Measurements from ENCODE around the gene PERCC1. TPM values are rescaled to one million over a fixed set of nuclear protein-coding genes. Genes with fewer than 3 reads are reported as not detected.

PERCC1 gene
- total RNA-seq, 4 donors from 2014 or later: 0.67 to 1.7 (median 1.6) TPM; not detected in 1

DNA sequence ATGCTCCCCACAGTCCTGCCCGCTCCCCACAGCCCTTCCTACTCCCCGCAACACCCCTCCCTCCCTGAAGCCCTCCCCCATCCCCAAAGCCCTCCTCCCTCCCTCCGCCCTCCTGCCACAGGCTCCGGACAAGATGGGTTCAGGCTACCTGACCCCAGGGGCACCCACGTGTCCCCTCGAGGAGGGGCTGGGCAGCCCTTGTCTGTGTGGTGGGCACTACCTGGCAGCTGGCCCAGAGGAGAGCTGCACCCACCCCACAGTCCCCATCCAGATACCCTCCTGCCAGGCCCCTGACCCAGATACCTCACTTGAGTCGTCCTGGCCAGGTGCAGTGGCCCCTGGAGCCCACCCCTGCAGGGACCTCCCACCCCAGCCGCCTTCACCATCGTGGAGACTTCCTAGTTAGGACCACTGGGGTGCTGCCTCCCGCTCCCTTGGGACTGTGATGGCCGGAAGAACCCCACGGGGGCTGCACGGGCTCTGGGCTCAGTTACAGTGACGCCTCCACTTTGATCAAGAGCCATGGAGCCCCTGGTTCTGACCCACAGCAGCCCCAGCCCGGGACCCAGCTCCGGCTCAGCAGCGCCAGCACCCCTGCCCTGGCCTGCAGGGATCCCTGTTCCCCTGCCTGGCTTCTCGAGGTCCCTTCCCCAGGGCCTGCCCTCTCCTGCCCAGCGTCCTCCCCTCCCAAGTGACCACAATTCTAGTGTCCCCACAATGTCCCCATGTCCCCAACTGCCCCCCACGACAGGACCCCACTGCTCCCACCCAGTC is 806 bp downstream of the PERCC1 start:
- peaks cover 16 to 28% of the 10 kb centered on the region in 2 donors for H3K4me1 ChIP-seq
- no peak for TF ChIP-seq POLR2A (IDR thresholded peaks at IDR 0.05)
- TF ChIP-seq, protein P1, sequence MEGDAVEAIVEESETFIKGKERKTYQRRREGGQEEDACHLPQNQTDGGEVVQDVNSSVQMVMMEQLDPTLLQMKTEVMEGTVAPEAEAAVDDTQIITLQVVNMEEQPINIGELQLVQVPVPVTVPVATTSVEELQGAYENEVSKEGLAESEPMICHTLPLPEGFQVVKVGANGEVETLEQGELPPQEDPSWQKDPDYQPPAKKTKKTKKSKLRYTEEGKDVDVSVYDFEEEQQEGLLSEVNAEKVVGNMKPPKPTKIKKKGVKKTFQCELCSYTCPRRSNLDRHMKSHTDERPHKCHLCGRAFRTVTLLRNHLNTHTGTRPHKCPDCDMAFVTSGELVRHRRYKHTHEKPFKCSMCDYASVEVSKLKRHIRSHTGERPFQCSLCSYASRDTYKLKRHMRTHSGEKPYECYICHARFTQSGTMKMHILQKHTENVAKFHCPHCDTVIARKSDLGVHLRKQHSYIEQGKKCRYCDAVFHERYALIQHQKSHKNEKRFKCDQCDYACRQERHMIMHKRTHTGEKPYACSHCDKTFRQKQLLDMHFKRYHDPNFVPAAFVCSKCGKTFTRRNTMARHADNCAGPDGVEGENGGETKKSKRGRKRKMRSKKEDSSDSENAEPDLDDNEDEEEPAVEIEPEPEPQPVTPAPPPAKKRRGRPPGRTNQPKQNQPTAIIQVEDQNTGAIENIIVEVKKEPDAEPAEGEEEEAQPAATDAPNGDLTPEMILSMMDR (IDR thresholded peaks at IDR 0.05): no peak
- 80 to 82% methylated on average over 10 to 11 of the region's 20 CpGs for WGBS, 2 donors
- no peaks in the 10 kb centered on the region for H3K9me3 ChIP-seq
- H3K27ac ChIP-seq: no peak overlapping the region
- intact Hi-C loops (cut with DNase I): no loop called here
- H3K36me3 ChIP-seq: no peaks in the 10 kb centered on the region
- H3K27me3 ChIP-seq: no peaks in the 10 kb centered on the region
- no peak overlapping the region for H3K4me3 ChIP-seq (replicated peaks in 1 of 3)
- DNase-seq: no peak

DNA sequence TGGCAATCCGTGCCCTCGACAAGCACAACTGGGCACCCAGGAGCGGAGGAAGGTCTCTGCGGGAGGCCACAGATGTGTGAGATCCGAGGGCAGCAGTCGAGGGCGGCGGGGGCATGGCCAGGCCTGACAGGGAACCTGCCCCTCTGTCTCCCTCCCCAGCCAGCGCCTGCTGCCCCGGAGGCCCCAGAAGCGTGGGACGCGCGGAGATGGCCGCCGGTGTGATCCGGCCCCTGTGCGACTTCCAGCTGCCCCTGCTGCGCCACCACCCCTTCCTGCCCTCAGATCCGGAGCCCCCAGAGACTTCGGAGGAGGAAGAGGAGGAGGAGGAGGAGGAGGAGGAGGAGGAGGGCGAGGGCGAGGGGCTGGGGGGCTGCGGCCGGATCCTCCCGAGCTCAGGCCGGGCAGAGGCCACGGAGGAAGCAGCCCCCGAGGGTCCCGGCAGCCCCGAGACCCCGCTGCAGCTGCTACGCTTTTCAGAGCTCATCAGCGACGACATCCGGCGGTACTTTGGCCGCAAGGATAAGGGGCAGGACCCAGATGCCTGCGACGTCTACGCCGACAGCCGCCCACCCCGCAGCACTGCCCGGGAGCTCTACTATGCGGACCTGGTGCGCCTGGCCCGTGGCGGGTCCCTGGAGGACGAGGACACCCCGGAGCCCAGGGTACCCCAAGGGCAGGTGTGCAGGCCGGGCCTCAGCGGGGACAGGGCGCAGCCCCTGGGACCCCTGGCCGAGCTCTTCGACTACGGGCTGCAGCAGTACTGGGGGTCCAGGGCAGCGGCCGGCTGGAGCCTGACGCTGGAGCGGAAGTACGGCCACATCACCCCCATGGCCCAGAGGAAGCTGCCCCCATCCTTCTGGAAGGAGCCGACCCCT is 1.7 kb downstream of the PERCC1 start:
- H3K27me3 ChIP-seq: no peaks in the 10 kb centered on the region
- no peak overlapping the region for H3K4me3 ChIP-seq (replicated peaks in 1 of 3)
- intact Hi-C loops (cut with DNase I): no loop called here
- TF ChIP-seq, protein P1 (IDR thresholded peaks at IDR 0.05): no peak
- TF ChIP-seq POLR2A (IDR thresholded peaks at IDR 0.05): no peak
- no peaks in the 10 kb centered on the region for H3K36me3 ChIP-seq
- H3K27ac ChIP-seq: no peak overlapping the region
- peaks cover 16 to 28% of the 10 kb centered on the region in 2 donors for H3K4me1 ChIP-seq
- WGBS, 2 donors: 84 to 86% methylated on average over 25 to 44 of the region's 63 CpGs
- no peak for DNase-seq
- no peaks in the 10 kb centered on the region for H3K9me3 ChIP-seq

DNA sequence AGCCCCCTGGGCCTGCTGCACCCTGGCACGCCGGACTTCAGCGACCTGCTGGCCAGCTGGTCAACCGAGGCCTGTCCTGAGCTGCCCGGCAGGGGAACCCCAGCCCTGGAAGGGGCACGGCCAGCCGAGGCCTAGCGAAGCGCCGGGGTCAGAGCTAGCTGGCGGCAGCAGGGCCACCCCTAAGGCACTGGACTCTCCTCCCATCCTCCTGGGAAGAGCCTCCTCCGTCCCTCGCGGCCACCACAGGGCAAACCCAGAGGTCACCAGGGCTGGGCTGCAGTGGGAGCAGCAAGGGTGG is 2.3 kb downstream of the PERCC1 start:
- intact Hi-C loops (cut with DNase I): no loop called here
- TF ChIP-seq, protein P1 (IDR thresholded peaks at IDR 0.05): no peak
- no peak for TF ChIP-seq POLR2A (IDR thresholded peaks at IDR 0.05)
- Histone ChIP-seq H3K9me3 (no peaks in the 10 kb centered on the region), H3K36me3 (no peaks in the 10 kb centered on the region), H3K27me3 (no peaks in the 10 kb centered on the region), H3K4me3 (replicated peaks in 1 of 3) (no peak overlapping the region), H3K4me1 (peaks cover 16 to 31% of the 10 kb centered on the region in 2 donors), H3K27ac (no peak overlapping the region)
- WGBS, 2 donors: no CpG with 5 or more reads among the region's 14 CpGs
- no peak for DNase-seq

DNA sequence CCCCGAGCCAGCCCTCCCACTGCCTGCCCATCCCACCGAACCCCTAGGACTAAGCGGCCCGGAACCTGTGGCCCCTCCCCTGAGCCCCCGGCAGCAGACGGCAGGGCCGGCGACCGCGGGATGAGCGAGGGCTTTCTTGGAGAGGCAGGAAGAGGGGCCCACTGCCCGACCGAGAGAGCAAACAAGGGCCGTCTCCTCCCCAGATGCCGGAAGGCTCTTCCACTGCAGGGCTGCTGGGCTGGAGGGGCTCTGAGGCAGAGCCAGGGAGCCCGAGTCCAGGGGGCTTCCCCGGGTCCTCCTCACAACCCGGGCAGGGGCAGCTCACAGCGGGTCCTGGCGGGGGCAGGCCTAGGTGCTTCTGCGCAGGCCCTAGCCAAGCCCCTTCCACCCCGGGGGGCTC is 2.9 kb downstream of the PERCC1 start:
- Histone ChIP-seq H3K4me1 (peaks cover 16 to 37% of the 10 kb centered on the region in 2 donors), H3K9me3 (no peaks in the 10 kb centered on the region), H3K27ac (no peak overlapping the region), H3K36me3 (no peaks in the 10 kb centered on the region), H3K4me3 (replicated peaks in 1 of 3) (no peak overlapping the region), H3K27me3 (no peaks in the 10 kb centered on the region)
- DNase-seq: no peak
- WGBS, 2 donors: 60 to 79% methylated on average over 12 to 14 of the region's 22 CpGs
- intact Hi-C loops (cut with DNase I): no loop called here
- TF ChIP-seq POLR2A (IDR thresholded peaks at IDR 0.05): no peak
- TF ChIP-seq, protein P1 (IDR thresholded peaks at IDR 0.05): no peak
